HG02678 (cell line): Measurements from ENCODE around the gene USH1C.

Source experiments
- ATAC-seq: cut with Tn5 transposase; IDR thresholded peaks from one replicate; pipeline ENCODE4 v1.9.1; 2021; ENCODE audit warnings: mild to moderate bottlenecking, moderate library complexity; ENCODE audit not compliant: unreplicated experiment

The USH1C gene

DNA sequence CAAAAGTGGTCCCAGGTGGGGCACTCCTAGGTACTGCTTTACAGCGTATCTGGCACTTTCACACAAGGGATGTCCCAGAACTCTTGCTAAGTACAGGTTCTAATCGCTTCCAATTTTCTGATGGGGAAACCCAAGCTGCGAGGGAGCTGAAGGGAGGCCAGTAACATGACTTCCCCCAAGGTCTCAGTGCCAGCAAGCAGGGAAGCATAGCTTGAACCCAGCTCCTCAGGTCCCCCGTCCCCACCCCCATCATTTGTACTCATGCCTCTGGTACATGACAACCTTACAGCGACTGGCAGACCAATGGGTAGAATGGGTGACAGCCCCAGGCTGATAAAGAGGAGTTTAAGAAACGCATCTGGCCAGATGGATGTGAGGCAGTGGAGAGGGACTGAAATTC lies 66.9 kb downstream of the USH1C start:
- ATAC-seq = no peak

GRCh38 chr11:17477084-17477333 lies 67.2 kb downstream of the USH1C start:
- ATAC-seq = no peak

- ATAC-seq = no peak
Observed at GRCh38 chr11:17476317-17477083, 67.7 kb downstream of the USH1C start, which contains the start of gene ABCC8. Gene ABCC8 (minus strand): TSS chr11:17476845. CDS start chr11:17476776, 69 bp downstream.

- ATAC-seq = no peak
Observed at GRCh38 chr11:17475666-17476316, 68.4 kb downstream of the USH1C start.

DNA sequence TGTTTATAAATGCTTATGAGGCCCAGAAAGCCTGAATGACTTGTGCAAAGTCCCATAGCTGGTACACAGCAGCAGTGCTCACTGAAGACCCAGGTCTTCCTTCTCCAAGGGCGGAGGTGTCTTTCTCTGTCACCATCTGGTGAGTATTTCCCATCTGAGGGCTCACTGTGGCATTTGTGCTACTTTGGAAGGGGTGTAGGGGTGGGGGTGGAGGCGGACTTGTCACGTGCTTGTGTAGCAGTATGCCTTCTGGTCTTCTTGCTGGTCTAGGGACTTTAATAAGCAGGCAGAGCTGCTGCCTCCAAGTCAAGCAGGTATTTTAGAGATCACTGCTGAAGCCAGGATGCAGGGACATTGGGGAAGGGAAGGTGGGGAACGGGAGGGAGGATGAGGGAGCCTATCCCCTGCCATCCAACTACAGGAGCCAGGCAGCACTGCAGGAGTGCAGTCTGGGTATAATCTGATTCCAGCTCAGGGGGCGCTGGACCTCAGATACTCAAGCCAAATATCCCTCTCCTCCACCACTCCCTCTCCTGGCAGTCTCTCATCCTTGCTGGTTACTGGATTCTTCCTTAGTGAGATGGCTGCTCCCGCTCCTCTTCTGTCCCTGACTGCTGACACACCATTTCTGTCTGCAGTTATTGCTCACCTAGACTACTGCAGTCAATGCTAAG lies 71.0 kb downstream of the USH1C start:
- ATAC-seq = no peak

- ATAC-seq = no peak
Observed at GRCh38 chr11:17472467-17472866, 71.7 kb downstream of the USH1C start.

DNA sequence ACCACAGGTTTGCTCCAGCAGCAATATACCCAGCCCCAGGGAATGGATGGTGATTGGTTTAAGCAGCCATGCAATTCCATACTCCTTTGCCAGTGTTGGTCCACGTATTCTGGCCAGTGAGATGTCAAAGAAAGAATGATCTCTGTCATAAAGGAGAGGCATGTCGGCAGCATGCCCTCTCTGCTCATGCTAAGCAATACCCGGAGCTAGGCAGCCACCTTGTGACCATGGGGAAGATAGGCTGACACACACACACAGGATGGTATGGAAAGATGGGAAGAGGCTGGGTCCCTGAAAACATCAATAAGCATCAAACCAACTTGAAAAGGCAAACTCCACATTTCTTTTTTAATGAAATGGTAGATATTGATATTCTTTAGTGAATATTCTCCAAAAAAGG lies 72.7 kb downstream of the USH1C start:
- no peak for ATAC-seq

- ATAC-seq = no peak
Observed at GRCh38 chr11:17469998-17470397, 74.2 kb downstream of the USH1C start.

- no peak for ATAC-seq
Observed at GRCh38 chr11:17468122-17468521, 76.1 kb downstream of the USH1C start.

- ATAC-seq = no peak
Observed at GRCh38 chr11:17463546-17464174, 80.6 kb downstream of the USH1C start.

GRCh38 chr11:17462940-17463339 lies 81.3 kb downstream of the USH1C start:
- ATAC-seq = no peak

GRCh38 chr11:17460406-17460805 lies 83.8 kb downstream of the USH1C start:
- no peak for ATAC-seq

- ATAC-seq = no peak
Observed at GRCh38 chr11:17459236-17459896, 84.8 kb downstream of the USH1C start.

- ATAC-seq = no peak
Observed at GRCh38 chr11:17458268-17458667, 85.9 kb downstream of the USH1C start.

- ATAC-seq = no peak
Observed at GRCh38 chr11:17457396-17458173, 86.6 kb downstream of the USH1C start.

GRCh38 chr11:17452668-17453067 lies 91.5 kb downstream of the USH1C start:
- no peak for ATAC-seq

GRCh38 chr11:17449158-17449557 lies 95.1 kb downstream of the USH1C start:
- ATAC-seq = no peak

DNA sequence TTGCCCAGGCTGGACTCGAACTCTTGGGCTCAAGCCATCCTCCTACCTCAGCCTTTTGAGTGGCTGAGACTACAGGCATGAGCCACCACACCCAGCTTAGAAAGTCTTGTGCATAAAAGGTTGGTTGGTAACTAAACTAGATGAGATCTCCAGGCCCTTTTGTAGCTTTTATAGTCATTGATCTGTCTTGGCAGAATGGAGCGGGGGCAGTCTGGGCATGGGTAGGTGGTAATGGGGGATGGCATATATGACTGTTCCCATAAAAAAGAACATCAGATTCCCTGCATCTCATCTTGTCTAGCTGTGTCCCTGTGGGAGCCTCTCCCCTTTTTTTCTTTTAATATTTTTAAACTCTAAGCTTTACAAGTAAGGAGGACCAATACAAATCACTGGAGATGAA lies 97.7 kb downstream of the USH1C start:
- no peak for ATAC-seq

- no peak for ATAC-seq
Observed at GRCh38 chr11:17445240-17445795, 98.9 kb downstream of the USH1C start.
